ENCODE measurements around the gene MAGEA9B. TPM values are rescaled to one million over a fixed set of nuclear protein-coding genes. Genes with fewer than 3 reads are reported as not detected.
"Not testable (repeated sequence)": the region's sequence is repeated elsewhere in the genome, so short reads cannot be mapped to it uniquely, and the experiment has no call there.

The MAGEA9B gene
- total RNA-seq, 4 donors from 2014 or later: not detected

GRCh38 chrX:149539283-149540130, 47.8 kb downstream of the MAGEA9B start:
- no peak for TF ChIP-seq CTCF (IDR thresholded peaks at IDR 0.05)
- DNase-seq (ENCODE audit: low spot score): peak; percentile 32
- ATAC-seq (ENCODE audit: low FRiP score): peak; percentile 79

- ATAC-seq (ENCODE audit: low FRiP score): not testable (repeated sequence)
These were observed 49.8 kb downstream of the MAGEA9B start for GRCh38 chrX:149537474-149537873.

GRCh38 chrX:149534926-149535602, 52.2 kb downstream of the MAGEA9B start:
- ATAC-seq (ENCODE audit: low FRiP score); DNase-seq (ENCODE audit: low spot score): not testable (repeated sequence)

More at GRCh38 chrX:149537474-149537873, 49.8 kb downstream of the MAGEA9B start:
- DNase-seq (ENCODE audit: low spot score): not testable (repeated sequence)

- not testable (repeated sequence) for ATAC-seq (ENCODE audit: low FRiP score); DNase-seq (ENCODE audit: low spot score)
These were observed 53.3 kb downstream of the MAGEA9B start for GRCh38 chrX:149533999-149534398.

GRCh38 chrX:149532868-149533267, 54.4 kb downstream of the MAGEA9B start:
- not testable (repeated sequence) for DNase-seq (ENCODE audit: low spot score); ATAC-seq (ENCODE audit: low FRiP score)

Other genes with a start within 250 kb of the MAGEA9B start
- 10 to 100 TPM; 39.0 to 67.5 (median 56.1) TPM for gene IDS, start 82.2 kb downstream of the MAGEA9B start, total RNA-seq
- gene EOLA1, start 46.4 kb downstream of the MAGEA9B start, total RNA-seq: 10 to 100 TPM in 2 of 4 donors, 1 to 10 TPM in 2; 9.0 to 30.2 (median 10.3) TPM
- gene HSFX3, start 37.5 kb downstream of the MAGEA9B start, total RNA-seq: not detected
- gene HSFX2, start 7.9 kb upstream of the MAGEA9B start, total RNA-seq: under 1 TPM in 1 of 4 donors, not detected in 3; 0.63 TPM
- gene TMEM185A, start 44.3 kb upstream of the MAGEA9B start, total RNA-seq: 10 to 100 TPM; 10.3 to 21.0 (median 16.3) TPM
- not detected for gene MAGEA11, start 124.6 kb upstream of the MAGEA9B start, total RNA-seq
- 1 to 10 TPM in 1 of 4 donors, under 1 TPM in 2, not detected in 1; 0.24 to 1.4 (median 0.56) TPM for gene HSFX1, start 186.6 kb upstream of the MAGEA9B start, total RNA-seq
- not detected for gene MAGEA9, start 194.5 kb upstream of the MAGEA9B start, total RNA-seq